ENCODE results near the gene MEX3C. TPM values are rescaled to one million over a fixed set of nuclear protein-coding genes. Genes with fewer than 3 reads are reported as not detected.

Gene MEX3C
- total and polyA plus RNA-seq, 2 donors (not counting 1 experiment from before 2014, with no cell fraction given) = 29.1 to 92.4 TPM

- no peaks in the 10 kb centered on the region for H3K9me3 ChIP-seq (ENCODE audit: control extremely low read depth in 1 of 3, control insufficient read depth in 2 of 3, insufficient read depth in 1 of 3, low read length in 2 of 3)
- intact Hi-C loops (cut with micrococcal nuclease) = no loop called here
- WGBS (ENCODE audit: insufficient coverage) = 35% methylated on average over 2 of the region's 4 CpGs
- H3K36me3 ChIP-seq (replicated peaks in 1 of 2; ENCODE audit: control extremely low read depth in 1 of 2, control insufficient read depth in 1 of 2, extremely low read depth in 1 of 2, insufficient read depth in 2 of 2, low read length in 1 of 2) = no peaks in the 10 kb centered on the region
- H3K4me2 ChIP-seq (replicated peaks; ENCODE audit: low read depth, low read length, poor library complexity, severe bottlenecking) = no peak overlapping the region
- ATAC-seq (ENCODE audit: low read depth) (no peak), DNase-seq (no peak)
- H2AFZ ChIP-seq (ENCODE audit: insufficient read depth, low read depth, low read length, poor library complexity, severe bottlenecking) = no peak overlapping the region
- H4K20me1 ChIP-seq (ENCODE audit: control insufficient read depth, insufficient read depth, low read length, poor library complexity, severe bottlenecking) = no peaks in the 10 kb centered on the region
- POLR2A ChIA-PET = no interaction called here
- H3K9me3 Mint-ChIP-seq (ENCODE audit: insufficient read depth) = no peaks in the 10 kb centered on the region
- H3K4me1 ChIP-seq (ENCODE audit: control insufficient read depth in 2 of 2, insufficient read depth in 2 of 2, low read length in 2 of 2) = no peaks in the 10 kb centered on the region
- no peaks in the 10 kb centered on the region for H3K79me2 ChIP-seq (ENCODE audit: control insufficient read depth, insufficient read depth, low read length)
- H3K27ac Mint-ChIP-seq = no peak overlapping the region
- no peaks in the 10 kb centered on the region for H3K27me3 Mint-ChIP-seq
- CTCF ChIA-PET = no interaction called here
- no peak overlapping the region for H3K9ac ChIP-seq (ENCODE audit: low read length)
- no peaks in the 10 kb centered on the region for H3K27me3 ChIP-seq (replicated peaks in 1 of 4; ENCODE audit: control extremely low read depth in 1 of 4, control insufficient read depth in 3 of 4, insufficient read depth in 4 of 4, low read length in 3 of 4)
- H3K4me1 Mint-ChIP-seq = peaks cover 3% of the 10 kb centered on the region
- TF ChIP-seq CTCF (IDR thresholded peaks at IDR 0.05) (no peak), EZH2 (IDR thresholded peaks at IDR 0.05; ENCODE audit: borderline replicate concordance, insufficient read depth, low read depth, low read length, poor library complexity, severe bottlenecking) (no peak)
- no peak overlapping the region for H3K4me3 Mint-ChIP-seq
- H3K4me3 ChIP-seq (ENCODE audit: control extremely low read depth in 1 of 5, extremely low read depth in 1 of 5, insufficient read depth in 1 of 5, low read depth in 2 of 5, low read length in 4 of 5) = no peak overlapping the region
- no peak overlapping the region for H3K27ac ChIP-seq (ENCODE audit: low read length in 2 of 2)
Measured at GRCh38 chr18:51211552-51211951, 14.1 kb upstream of the MEX3C start.

DNA sequence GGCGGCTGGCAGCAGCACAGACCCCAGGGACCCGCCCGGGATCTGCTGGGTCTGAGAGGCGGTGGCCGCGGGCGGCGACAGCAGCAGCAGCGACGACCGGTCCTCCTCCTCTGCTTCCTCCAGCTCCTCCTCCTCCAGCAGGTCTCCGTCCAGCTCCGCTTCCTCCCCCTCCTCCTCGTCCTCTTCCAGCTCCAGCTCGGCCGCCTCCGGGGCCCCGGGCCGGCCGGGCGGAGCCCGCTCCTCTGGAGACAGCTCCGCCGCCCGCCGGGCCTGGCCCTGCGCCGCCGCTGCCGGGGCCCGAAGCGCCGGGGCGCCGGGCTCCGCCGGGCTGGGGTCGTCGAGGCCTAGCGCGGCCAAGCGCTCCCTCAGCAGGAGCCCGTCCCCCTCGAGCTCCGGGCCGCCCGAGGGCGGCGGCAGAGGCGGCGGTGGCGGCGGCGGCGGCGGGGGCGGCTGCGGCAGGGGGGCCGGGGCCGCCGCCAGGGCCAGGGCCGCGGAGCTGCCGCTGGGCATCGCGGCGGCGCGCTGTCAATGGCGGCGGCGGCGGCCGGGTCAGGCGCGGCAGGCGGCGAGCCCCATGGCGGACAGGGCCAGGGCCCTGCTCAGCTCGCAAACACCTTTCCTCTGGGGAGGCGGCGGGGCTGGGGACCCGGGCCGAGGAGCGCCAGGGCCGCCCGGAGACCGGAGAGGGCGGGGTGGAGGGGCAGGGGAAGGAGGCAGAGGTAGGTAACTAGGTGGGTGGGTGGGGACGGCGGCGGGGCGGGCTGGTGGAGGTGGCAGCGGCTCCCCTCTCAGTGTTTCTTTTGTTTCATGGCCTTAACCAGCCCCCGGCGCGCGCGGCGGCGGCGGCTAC lies 445 bp downstream of the MEX3C start:
- Mint-ChIP-seq H3K9me3 (ENCODE audit: insufficient read depth) (no peaks in the 10 kb centered on the region), H3K27ac (peak overlapping the region; percentile 98), H3K4me3 (peak overlapping the region; percentile 97), H3K4me1 (peaks cover 38% of the 10 kb centered on the region), H3K27me3 (no peaks in the 10 kb centered on the region)
- ATAC-seq (ENCODE audit: low read depth) (no peak), DNase-seq (no peak)
- whole genome bisulfite sequencing (ENCODE audit: insufficient coverage) = under 1% methylated on average over 91 of the region's 102 CpGs
- H3K9ac ChIP-seq (ENCODE audit: low read length) = peak overlapping the region; percentile 84
- H3K4me2 ChIP-seq (replicated peaks; ENCODE audit: low read depth, low read length, poor library complexity, severe bottlenecking) = peak overlapping the region; percentile 90
- H3K4me1 ChIP-seq (ENCODE audit: control insufficient read depth in 2 of 2, insufficient read depth in 2 of 2, low read length in 2 of 2) = peaks cover 31 to 33% of the 10 kb centered on the region in 2 donors
- H3K4me3 ChIP-seq (ENCODE audit: control extremely low read depth in 1 of 5, extremely low read depth in 1 of 5, insufficient read depth in 1 of 5, low read depth in 2 of 5, low read length in 4 of 5) = peak overlapping the region; percentile 65 to 94 (median 84)
- peaks cover 40% of the 10 kb centered on the region for H3K79me2 ChIP-seq (ENCODE audit: control insufficient read depth, insufficient read depth, low read length)
- intact Hi-C loops (cut with micrococcal nuclease) = loop anchor here (1.0 to 10.0 kb wide), 9 partner anchors 54 to 1710 kb away; partner anchors contain the start of genes C18orf32, CFAP53, CXXC1 and ELAC1
- H3K27me3 ChIP-seq (replicated peaks in 1 of 4; ENCODE audit: control extremely low read depth in 1 of 4, control insufficient read depth in 3 of 4, insufficient read depth in 4 of 4, low read length in 3 of 4) = no peaks in the 10 kb centered on the region
- peaks cover 13% of the 10 kb centered on the region for H4K20me1 ChIP-seq (ENCODE audit: control insufficient read depth, insufficient read depth, low read length, poor library complexity, severe bottlenecking)
- H3K27ac ChIP-seq (ENCODE audit: low read length in 2 of 2) = peak overlapping the region; percentile 73 to 81
- H3K36me3 ChIP-seq (replicated peaks in 1 of 2; ENCODE audit: control extremely low read depth in 1 of 2, control insufficient read depth in 1 of 2, extremely low read depth in 1 of 2, insufficient read depth in 2 of 2, low read length in 1 of 2) = peaks cover 0 to 3% of the 10 kb centered on the region in 2 experiments
- ChIA-PET CTCF (interaction anchor here (0.7 to 5.8 kb wide), 6 partner anchors 10 to 318 kb away, joined by 3 to 45 read pairs (median 4); partner anchors contain the start of gene ME2), POLR2A (interaction anchor here (0.6 to 4.5 kb wide), 8 partner anchors 35 to 318 kb away, joined by 3 to 82 read pairs (median 6); partner anchors contain the start of genes ELAC1, ME2 and SMAD4)
- peak overlapping the region; percentile 76 for H2AFZ ChIP-seq (ENCODE audit: insufficient read depth, low read depth, low read length, poor library complexity, severe bottlenecking)
- no peaks in the 10 kb centered on the region for H3K9me3 ChIP-seq (ENCODE audit: control extremely low read depth in 1 of 3, control insufficient read depth in 2 of 3, insufficient read depth in 1 of 3, low read length in 2 of 3)
- TF ChIP-seq EZH2 (IDR thresholded peaks at IDR 0.05; ENCODE audit: borderline replicate concordance, insufficient read depth, low read depth, low read length, poor library complexity, severe bottlenecking) = no peak
- TF ChIP-seq CTCF (IDR thresholded peaks at IDR 0.05) = no peak
